HCT116 (cell line): ENCODE results near the gene PHACTR1. TPM values are rescaled to one million over a fixed set of nuclear protein-coding genes. Genes with fewer than 3 reads are reported as not detected.

Source experiments
- ATAC-seq: fragments of 200-7000 bp; cut with Tn5 transposase; 2 replicates; pipeline ENCODE4 v1.9.1; 2020; ENCODE audit warnings: mild to moderate bottlenecking, moderate library complexity
- BruUV-seq: library from RNA; stranded (reverse); fragments of 400-500 nt; replicated peaks from 2 replicates; lab custom pipeline; 2021; lab: Mats Ljungman, UMichigan
- CTCF ChIA-PET: fragments of 300-600 bp; sonication (Branson Sonifier 250); formaldehyde crosslinking; loops from one replicate; lab custom pipeline; 2021; ENCODE audit warnings: antibody characterized with exemption; lab: Charles Lee
- POLR2A ChIA-PET: fragments of 300-600, 350-600 bp; sonication (Branson Sonifier 250); formaldehyde crosslinking; loops from one replicate; lab custom pipeline; 2021; ENCODE audit warnings: antibody characterized with exemption; lab: Charles Lee
- RAD21 ChIA-PET, 2 experiments: fragments of 300-600 bp; sonication (Branson Sonifier 250); formaldehyde crosslinking; loops; one replicate each; lab custom pipeline; 2023; ENCODE audit warnings: low total read pairs in 2 of 2; ENCODE audit not compliant: uncharacterized antibody in 2 of 2, unreplicated experiment in 2 of 2, low non-redundant PET in 1 of 2; lab: Charles Lee
- DNase-seq: peaks from one replicate; pipeline ENCODE4 v3.0.0-alpha.2; 2010; ENCODE audit warnings: low read depth, low spot score
- H2AFZ ChIP-seq: fragments of 200-600 bp; shearing (Covaris generic), sonication (generic); 2 replicates; pipeline ENCODE4 v1.6.1; 2017; ENCODE audit warnings: low read depth, mixed run types, mixed read lengths, antibody characterized with exemption, low read length; ENCODE audit not compliant: poor library complexity, severe bottlenecking
- H3K27ac ChIP-seq: 2 replicates; pipeline ENCODE4 v1.5.1; 2012; ENCODE audit warnings: low read depth, low read length
- H3K27me3 ChIP-seq: fragments of 200-600 bp; sonication (generic); 2 replicates; pipeline ENCODE4 v1.6.1; 2016; ENCODE audit warnings: mixed run types, low read length, mixed read lengths; ENCODE audit not compliant: insufficient read depth
- H3K36me3 ChIP-seq, 2 experiments: fragments of 200-500 bp in 1 of 2; fragments of 200-600 bp in 1 of 2; sonication (Bioruptor generic) in 1 of 2; sonication (generic) in 1 of 2; 2 replicates each; pipeline versions ENCODE4 v1.5.1 to v1.6.1; 2014 to 2016; ENCODE audit warnings: low read length in 2 of 2, inconsistent platforms in 1 of 2, mixed read lengths in 1 of 2, mixed run types in 1 of 2; ENCODE audit not compliant: insufficient read depth in 2 of 2, control insufficient read depth in 1 of 2
- H3K4me1 ChIP-seq, 2 experiments: fragments of 200-600 bp in 1 of 2; sonication (generic) in 1 of 2; 2 replicates each; pipeline versions ENCODE4 v1.5.1 to v1.6.1; 2012 to 2017; ENCODE audit warnings: low read length in 2 of 2, inconsistent platforms in 1 of 2, mild to moderate bottlenecking in 1 of 2, mixed read lengths in 1 of 2, mixed run types in 1 of 2, moderate library complexity in 1 of 2; ENCODE audit not compliant: insufficient read depth in 2 of 2, control insufficient read depth in 1 of 2
- H3K4me2 ChIP-seq: fragments of 200-600 bp; sonication (generic); 2 replicates; pipeline ENCODE4 v1.6.1; 2017; ENCODE audit warnings: mixed run types, low read length, mixed read lengths
- H3K4me3 ChIP-seq, 2 experiments: fragments of 200-600 bp in 1 of 2; sonication (generic) in 1 of 2; replicated peaks in 1 of 2; 2 replicates each; pipeline ENCODE4 v1.5.1; 2011 to 2016; ENCODE audit warnings: low read length in 2 of 2, control low read depth in 1 of 2, low read depth in 1 of 2, mild to moderate bottlenecking in 1 of 2, mixed read lengths in 1 of 2, mixed run types in 1 of 2
- H3K79me2 ChIP-seq: fragments of 200-600 bp; sonication (generic); 2 replicates; pipeline ENCODE4 v1.6.1; 2017; ENCODE audit warnings: mild to moderate bottlenecking, mixed run types, low read length, moderate library complexity, mixed read lengths; ENCODE audit not compliant: insufficient read depth
- H3K9ac ChIP-seq: fragments of 200-600 bp; sonication (generic); 2 replicates; pipeline ENCODE4 v1.6.1; 2016; ENCODE audit warnings: low read length, mixed read lengths
- H3K9me2 ChIP-seq: fragments of 200-600 bp; sonication (generic), shearing (Covaris generic); 2 replicates; pipeline ENCODE4 v1.6.1; 2017; ENCODE audit warnings: mixed run types, mild to moderate bottlenecking, moderate library complexity; ENCODE audit not compliant: insufficient read depth
- H3K9me3 ChIP-seq, 2 experiments: fragments of 200-500 bp in 1 of 2; fragments of 200-600 bp in 1 of 2; sonication (Bioruptor generic) in 1 of 2; sonication (generic) in 1 of 2; 2 replicates each; pipeline ENCODE4 v1.6.1; 2014 to 2017; ENCODE audit warnings: low read length in 2 of 2, mixed read lengths in 2 of 2, inconsistent platforms in 1 of 2, low read depth in 1 of 2, mild to moderate bottlenecking in 1 of 2, mixed run types in 1 of 2, moderate library complexity in 1 of 2; ENCODE audit not compliant: control insufficient read depth in 1 of 2, insufficient read depth in 1 of 2
- H4K20me1 ChIP-seq: fragments of 200-600 bp; sonication (generic), shearing (Covaris generic); 2 replicates; pipeline ENCODE4 v1.6.1; 2017; ENCODE audit warnings: mixed run types, mild to moderate bottlenecking, moderate library complexity; ENCODE audit not compliant: insufficient read depth
- CTCF ChIP-seq, 3 experiments: fragments of 200-600 bp in 1 of 3; sonication (generic) in 1 of 3; IDR thresholded peaks in 2 of 3; conservative IDR thresholded peaks in 1 of 3; 2 replicates each; pipeline ENCODE4 v1.5.1; 2012 to 2017; ENCODE audit warnings: low read depth in 2 of 3, low read length in 2 of 3, antibody characterized with exemption in 1 of 3, borderline replicate concordance in 1 of 3, control low read depth in 1 of 3, mild to moderate bottlenecking in 1 of 3, mixed read lengths in 1 of 3, mixed run types in 1 of 3, moderate library complexity in 1 of 3; ENCODE audit not compliant: insufficient read depth in 1 of 3
- FOSL1 ChIP-seq: IDR thresholded peaks from 2 replicates; pipeline ENCODE4 v1.6.1; 2012; ENCODE audit warnings: low read depth
- JUND ChIP-seq: IDR thresholded peaks from 2 replicates; pipeline ENCODE4 v1.6.1; 2012
- POLR2AphosphoS5 ChIP-seq: IDR thresholded peaks from 2 replicates; pipeline ENCODE4 v1.6.1; 2011; ENCODE audit warnings: mild to moderate bottlenecking, low read depth, low read length, moderate library complexity
- REST ChIP-seq: IDR thresholded peaks from 2 replicates; pipeline ENCODE4 v1.6.1; 2012; ENCODE audit warnings: low read depth
- SIN3A ChIP-seq: IDR thresholded peaks from 2 replicates; pipeline ENCODE4 v1.6.1; 2012; ENCODE audit warnings: low read depth
- SRF ChIP-seq: IDR thresholded peaks from 2 replicates; pipeline ENCODE4 v1.6.1; 2012; ENCODE audit warnings: low read depth
- YY1 ChIP-seq: IDR thresholded peaks from 2 replicates; pipeline ENCODE4 v1.6.1; 2011; ENCODE audit warnings: low read length, low read depth, moderate library complexity, mild to moderate bottlenecking; ENCODE audit not compliant: insufficient replicate concordance; ENCODE audit errors: extremely low read depth
- ZFX ChIP-seq: fragments of 450-650 bp; IDR thresholded peaks from 2 replicates; pipeline ENCODE4 v1.6.1; 2017
- intact Hi-C: fragments of 100-400 bp; cut with micrococcal nuclease; formaldehyde crosslinking; loops from 2 replicates; pipeline ENCODE4 v1.10.0; 2022
- total RNA-seq: library from RNA; stranded (reverse); gene quantifications from one replicate; pipeline ENCODE4 v1.2.1, GENCODE V29; 2021; ENCODE audit not compliant: unreplicated experiment

PHACTR1 gene
- total RNA-seq, 1 experiment from 2014 or later = 0.17 TPM

- BruUV-seq = no TSS peak
- Histone ChIP-seq H2AFZ (no peak overlapping the region), H3K4me2 (no peak overlapping the region), H3K79me2 (no peaks in the 10 kb centered on the region), H3K27ac (no peak overlapping the region), H3K9me3 (no peaks in the 10 kb centered on the region), H3K4me1 (no peaks in the 10 kb centered on the region), H3K9me2 (no peaks in the 10 kb centered on the region), H3K27me3 (peaks cover 59% of the 10 kb centered on the region), H3K36me3 (no peaks in the 10 kb centered on the region), H3K9ac (no peak overlapping the region), H4K20me1 (no peaks in the 10 kb centered on the region), H3K4me3 (no peak overlapping the region)
- ChIA-PET RAD21 (no interaction called here), CTCF (no interaction called here), POLR2A (no interaction called here)
- DNase-seq = no peak
- intact Hi-C loops = no loop called here
- no peak for ATAC-seq
- TF ChIP-seq YY1 (no peak), CTCF (IDR thresholded peaks at IDR 0.05 in 2 of 3, conservative IDR thresholded peaks at IDR 0.05 in 1 of 3; ENCODE audit: borderline replicate concordance in 1 of 3, insufficient read depth in 1 of 3, low read depth in 2 of 3, low read length in 2 of 3) (no peak), JUND (no peak), FOSL1 (no peak), SRF (no peak), SIN3A (no peak), REST (no peak), ZFX (no peak), POLR2AphosphoS5 (no peak)
Observed at GRCh38 chr6:13024616-13025015, 308.0 kb downstream of the PHACTR1 start.
